Kidney (tissue), 14 donors: ENCODE data around the gene SFXN2. TPM values are rescaled to one million over a fixed set of nuclear protein-coding genes. Genes with fewer than 3 reads are reported as not detected.
A peak's percentile ranks its signal among the peaks of the same experiment; 100 is the strongest.

Experiments
- DNase-seq, 5 donors: peaks; one replicate each; pipeline ENCODE4 v3.0.0-alpha.2; 2013 to 2020
- FAIRE-seq: peaks from 2 replicates; lab custom pipeline; 2012; peaks lifted over from hg19 to GRCh38; lab: Jason Lieb, UNC
- H3K27ac ChIP-seq, 2 donors: one replicate each; pipeline ENCODE4 v1.7.0; 2013; ENCODE audit warnings: low read depth in 2 of 2, low read length in 2 of 2, inconsistent platforms in 1 of 2
- H3K27me3 ChIP-seq: one replicate; pipeline ENCODE4 v1.7.1; 2013; ENCODE audit warnings: low read length, inconsistent platforms; ENCODE audit not compliant: control insufficient read depth, insufficient read depth
- H3K36me3 ChIP-seq, 3 donors: one replicate each; pipeline versions ENCODE4 v1.7.0 to v1.7.1; 2013; ENCODE audit warnings: low read length in 3 of 3, control low read depth in 1 of 3, inconsistent platforms in 1 of 3; ENCODE audit not compliant: insufficient read depth in 3 of 3, control insufficient read depth in 2 of 3
- H3K4me1 ChIP-seq, 3 donors: one replicate each; pipeline versions ENCODE4 v1.7.0 to v1.7.1; 2013; ENCODE audit warnings: low read length in 3 of 3, inconsistent platforms in 1 of 3, low read depth in 1 of 3; ENCODE audit not compliant: control insufficient read depth in 2 of 3, insufficient read depth in 2 of 3
- H3K4me3 ChIP-seq, 3 donors: one replicate each; pipeline versions ENCODE4 v1.7.0 to v1.8.1; 2013; ENCODE audit warnings: low read length in 3 of 3, control low read depth in 1 of 3, inconsistent platforms in 1 of 3
- H3K9ac ChIP-seq, 3 donors: one replicate each; pipeline versions ENCODE4 v1.7.0 to v1.7.1; 2013; ENCODE audit warnings: low read length in 3 of 3, control low read depth in 1 of 3, inconsistent platforms in 1 of 3
- H3K9me3 ChIP-seq, 3 donors: one replicate each; pipeline versions ENCODE4 v1.7.0 to v1.7.1; 2013; ENCODE audit warnings: low read length in 3 of 3, control low read depth in 1 of 3, inconsistent platforms in 1 of 3; ENCODE audit not compliant: control insufficient read depth in 2 of 3, insufficient read depth in 1 of 3
- intact Hi-C: fragments of 100-400 bp; cut with DNase I; formaldehyde crosslinking; loops from one replicate; pipeline ENCODE4 v1.11.1; 2022
- polyA plus RNA-seq: library from polyadenylated mRNA; stranded (reverse); fragments of 350-450 nt; fragmentation: Illumina TruSeq; extraction: RNeasy Lipid Tissue Mini Kit (QIAGEN cat#74804); gene quantifications from one replicate; pipeline ENCODE4 v1.2.3, GENCODE V29; 2014; ENCODE audit warnings: low read depth, low replicate concordance; ENCODE audit not compliant: insufficient read depth
- total RNA-seq: library from RNA; stranded (reverse); fragmentation: NEBNext Ultra II Directional; extraction: Animal tissue kit (Norgen Biotek cat#: 25700); gene quantifications from one replicate; pipeline ENCODE4 v1.2.1, GENCODE V29; 2021
- TF ChIP-seq, protein P1 (sequence below): IDR thresholded peaks from 3 replicates; pipeline ENCODE4 v1.5.1; 2012; ENCODE audit warnings: mild to moderate bottlenecking, moderate library complexity, borderline replicate concordance; ENCODE audit not compliant: insufficient read depth; ENCODE audit errors: extremely low read depth
- donor health status: control.
- donor health status: control.
- donor health status: control.
- donor health status: control.
- donor health status: control.
- donor health status: DM: yes; HTN: yes; CAD: no.
- donor health status: Normal renal cell carcinoma (clear cell type).

The SFXN2 gene
- total and polyA plus RNA-seq, 2 donors from 2014 or later = 17.3 to 72.1 TPM

DNA sequence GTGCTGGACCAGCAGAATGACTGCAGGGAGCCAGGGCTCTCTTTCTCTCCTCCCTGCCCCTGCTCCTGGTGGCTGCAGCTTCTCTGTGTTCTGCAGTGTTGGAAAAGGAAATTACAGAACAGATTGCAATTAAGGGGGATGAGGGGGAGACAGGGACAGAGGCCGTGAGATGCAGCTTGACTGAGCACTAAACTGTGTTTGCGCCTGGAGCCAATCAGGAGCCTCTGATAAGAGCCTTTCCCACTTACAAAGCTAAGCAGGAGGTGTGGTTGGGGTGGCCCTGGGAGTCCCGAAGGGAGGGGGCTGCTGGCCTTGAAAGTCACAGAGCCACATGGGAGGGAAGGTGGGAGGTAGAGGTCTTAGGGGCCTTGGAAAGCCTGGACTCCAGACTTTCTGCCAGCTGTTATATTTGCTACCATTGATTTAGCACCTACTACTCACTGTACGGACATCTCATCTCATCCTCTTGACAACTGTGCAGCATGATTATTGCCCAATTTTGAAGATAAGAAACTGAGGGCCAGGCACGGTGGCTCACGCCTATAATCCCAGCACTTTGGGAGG lies 43.5 kb upstream of the SFXN2 start:
- FAIRE-seq (no peak), DNase-seq (peak; percentile 40 to 86 (median 83))
- Histone ChIP-seq H3K36me3 (no peaks in the 10 kb centered on the region), H3K4me1 (peaks cover 19 to 38% (median 21%) of the 10 kb centered on the region in 3 donors), H3K4me3 (no peak overlapping the region), H3K27ac (no peak overlapping the region), H3K9ac (no peak overlapping the region), H3K9me3 (no peaks in the 10 kb centered on the region), H3K27me3 (no peaks in the 10 kb centered on the region)
- intact Hi-C loops = no loop called here
- TF ChIP-seq, protein P1, sequence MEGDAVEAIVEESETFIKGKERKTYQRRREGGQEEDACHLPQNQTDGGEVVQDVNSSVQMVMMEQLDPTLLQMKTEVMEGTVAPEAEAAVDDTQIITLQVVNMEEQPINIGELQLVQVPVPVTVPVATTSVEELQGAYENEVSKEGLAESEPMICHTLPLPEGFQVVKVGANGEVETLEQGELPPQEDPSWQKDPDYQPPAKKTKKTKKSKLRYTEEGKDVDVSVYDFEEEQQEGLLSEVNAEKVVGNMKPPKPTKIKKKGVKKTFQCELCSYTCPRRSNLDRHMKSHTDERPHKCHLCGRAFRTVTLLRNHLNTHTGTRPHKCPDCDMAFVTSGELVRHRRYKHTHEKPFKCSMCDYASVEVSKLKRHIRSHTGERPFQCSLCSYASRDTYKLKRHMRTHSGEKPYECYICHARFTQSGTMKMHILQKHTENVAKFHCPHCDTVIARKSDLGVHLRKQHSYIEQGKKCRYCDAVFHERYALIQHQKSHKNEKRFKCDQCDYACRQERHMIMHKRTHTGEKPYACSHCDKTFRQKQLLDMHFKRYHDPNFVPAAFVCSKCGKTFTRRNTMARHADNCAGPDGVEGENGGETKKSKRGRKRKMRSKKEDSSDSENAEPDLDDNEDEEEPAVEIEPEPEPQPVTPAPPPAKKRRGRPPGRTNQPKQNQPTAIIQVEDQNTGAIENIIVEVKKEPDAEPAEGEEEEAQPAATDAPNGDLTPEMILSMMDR = no peak

DNA sequence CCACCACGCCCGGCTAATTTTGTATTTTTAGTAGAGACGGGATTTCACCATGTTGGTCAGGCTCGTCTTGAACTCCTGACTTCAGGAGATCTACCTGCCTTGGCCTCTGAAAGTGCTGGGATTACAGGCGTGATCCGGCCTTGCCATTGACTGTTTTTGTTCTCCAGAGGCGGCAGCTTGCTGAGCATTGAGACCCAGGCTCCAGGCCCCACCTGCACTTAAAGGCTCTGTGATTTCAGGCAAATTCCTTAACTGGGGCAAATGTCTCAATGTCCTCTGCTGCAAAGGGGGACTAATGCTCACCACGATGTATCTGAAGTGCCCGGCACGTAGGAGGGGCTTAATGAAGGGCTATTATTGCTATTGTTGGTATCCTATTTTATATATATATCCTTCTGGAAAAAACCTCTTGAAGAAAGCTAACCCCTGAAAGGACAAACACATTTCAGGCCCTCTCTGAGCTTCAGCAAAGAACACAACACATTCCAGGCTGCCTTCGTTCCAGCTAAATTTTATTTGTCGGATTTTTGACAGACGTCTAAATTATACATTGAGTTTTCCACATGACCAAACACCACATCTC lies 41.1 kb upstream of the SFXN2 start:
- FAIRE-seq (no peak), DNase-seq (peak in 1 of 5 donors; percentile 61)
- intact Hi-C loops = no loop called here
- Histone ChIP-seq H3K9me3 (no peaks in the 10 kb centered on the region), H3K36me3 (no peaks in the 10 kb centered on the region), H3K4me3 (peak overlapping the region in 2 of 3 donors; percentile 27 to 57), H3K27me3 (no peaks in the 10 kb centered on the region), H3K27ac (peak overlapping the region; percentile 69 to 91), H3K4me1 (peaks cover 38 to 55% (median 44%) of the 10 kb centered on the region in 3 donors), H3K9ac (peak overlapping the region in 2 of 3 donors; percentile 36 to 49)
- TF ChIP-seq, protein P1 = no peak

DNA sequence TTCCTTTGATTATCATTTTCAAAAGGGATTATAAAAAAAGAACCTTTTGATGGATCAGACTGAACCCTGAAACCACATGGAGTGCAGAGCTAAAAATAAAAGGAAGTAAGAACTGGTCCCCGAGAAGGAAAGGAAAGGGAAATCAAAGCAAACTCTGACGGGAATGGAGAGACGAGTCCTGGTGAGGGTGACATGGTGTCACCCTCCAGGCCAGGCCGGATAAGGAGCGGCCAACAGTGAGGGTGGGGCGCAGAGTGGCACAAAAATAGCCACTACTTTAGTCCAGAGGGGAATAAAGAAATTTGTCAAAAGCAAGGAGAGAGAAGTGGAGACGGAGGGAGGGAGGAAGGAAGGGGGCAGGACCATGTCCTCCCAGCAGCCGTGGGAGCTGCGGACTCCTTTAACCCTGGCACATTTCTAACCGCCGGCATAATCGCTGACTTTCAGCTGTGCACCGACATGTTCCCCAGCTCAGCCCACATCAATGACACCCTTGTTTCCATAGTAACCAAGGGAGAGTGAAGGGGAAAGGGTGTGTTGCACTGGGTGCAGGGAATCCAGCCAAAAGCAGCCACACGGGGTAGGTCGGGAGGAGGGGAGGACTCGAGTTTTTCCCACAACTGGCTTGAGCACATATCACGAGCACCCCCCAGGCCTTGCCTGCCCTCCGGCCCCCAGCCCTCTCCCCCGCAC lies 40.5 kb upstream of the SFXN2 start:
- TF ChIP-seq, protein P1 = no peak
- H3K4me3 ChIP-seq = peak overlapping the region; percentile 7 to 57 (median 27)
- no peak for FAIRE-seq
- no peaks in the 10 kb centered on the region for H3K9me3 ChIP-seq
- H3K36me3 ChIP-seq = no peaks in the 10 kb centered on the region
- peaks cover 42 to 62% (median 50%) of the 10 kb centered on the region in 3 donors for H3K4me1 ChIP-seq
- H3K27me3 ChIP-seq = no peaks in the 10 kb centered on the region
- DNase-seq = peak; percentile 79 to 92 (median 88)
- peak overlapping the region in 2 of 3 donors; percentile 36 to 49 for H3K9ac ChIP-seq
- intact Hi-C loops = no loop called here
- H3K27ac ChIP-seq = peak overlapping the region; percentile 69 to 91
